Erythroblast (primary cell): ENCODE measurements around the gene FSIP1.

ENCODE experiments used
- GATA1 ChIP-seq: IDR thresholded peaks from 2 replicates; pipeline ENCODE4 v1.6.1; 2011; ENCODE audit warnings: low read depth, mild to moderate bottlenecking, control low read depth, low read length, moderate library complexity
- POLR2A ChIP-seq: IDR thresholded peaks from 2 replicates; pipeline ENCODE4 v1.6.1; 2011; ENCODE audit warnings: mild to moderate bottlenecking, low read length

- TF ChIP-seq POLR2A (no peak), GATA1 (no peak)
These were observed 45.8 kb upstream of the FSIP1 start for GRCh38 chr15:39828374-39828931.
